Bladder microvascular endothelial cell (primary cell): Measurements from ENCODE around the gene SMCO2. TPM values are rescaled to one million over a fixed set of nuclear protein-coding genes. Genes with fewer than 3 reads are reported as not detected.

ENCODE experiments used
- total RNA-seq: library from RNA; depleted of rRNA; stranded (reverse); fragments of >200 nt; gene quantifications from 2 replicates; pipeline ENCODE4 v1.2.3, GENCODE V29; 2014

SMCO2 gene
- 0.32 and 0.57 TPM in 2 replicates for total RNA-seq

GRCh38 chr12:27446436-27446835, at the start of gene SMCO2:
Gene SMCO2, plus strand, starts transcription at chr12:27446736. Its CDS starts 23,896 bp downstream, at chr12:27470632.

GRCh38 chr12:27523642-27524493, 77.3 kb downstream of the SMCO2 start, which contains the start of gene PPFIBP1:
Gene PPFIBP1, plus strand, starts transcription at chr12:27524206. Its CDS starts 109,191 bp downstream, at chr12:27633397.

Other genes starting within 250 kb of the SMCO2 start
- gene STK38L, start 202.4 kb upstream of the SMCO2 start, total RNA-seq = 19.4 and 95.4 TPM in 2 replicates
- gene BMAL2, start 113.9 kb upstream of the SMCO2 start, total RNA-seq = 21.5 and 48.1 TPM in 2 replicates
- 66.1 and 550 TPM in 2 replicates for gene PPFIBP1, start 77.5 kb downstream of the SMCO2 start, total RNA-seq
- gene REP15, start 249.7 kb downstream of the SMCO2 start, total RNA-seq = 0.97 and 12.6 TPM in 2 replicates